Inflammatory macrophage (primary cell): ENCODE results near the gene SYNC.
A peak's percentile ranks its signal among the peaks of the same experiment; 100 is the strongest.
"Not testable (repeated sequence)": the region's sequence is repeated elsewhere in the genome, so short reads cannot be mapped to it uniquely, and the experiment has no call there.

ENCODE experiments used
- DNase-seq, 2 donors: peaks; one replicate each; pipeline ENCODE4 v3.0.0-alpha.2; 2020 to 2022

SYNC gene

DNA sequence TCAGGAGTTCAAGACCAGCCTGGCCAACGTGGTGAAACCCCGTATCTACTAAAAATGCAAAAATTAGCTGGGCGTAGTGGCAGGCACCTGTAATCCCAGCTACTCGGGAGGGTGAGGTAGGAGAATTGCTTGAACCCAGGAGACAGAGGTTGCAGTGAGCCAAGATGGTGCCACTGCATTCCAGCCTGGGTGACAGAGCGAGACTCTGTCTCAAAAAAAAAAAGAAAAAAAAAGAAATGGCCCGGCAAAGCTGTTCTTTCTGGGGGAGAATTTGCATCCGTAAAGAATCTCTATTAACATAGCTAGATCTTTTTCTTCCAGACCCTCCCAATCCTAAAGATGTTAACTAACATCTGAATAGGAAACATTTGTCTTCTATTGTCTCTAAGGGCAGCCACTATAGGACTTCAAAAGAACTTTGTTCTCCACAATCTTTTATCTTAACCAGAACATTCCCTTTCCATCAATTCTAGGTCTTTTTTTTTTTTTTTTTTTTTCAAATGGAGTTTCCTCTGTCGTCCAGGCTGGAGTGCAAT, 60.2 kb downstream of the SYNC start:
- DNase-seq = not testable (repeated sequence)

DNA sequence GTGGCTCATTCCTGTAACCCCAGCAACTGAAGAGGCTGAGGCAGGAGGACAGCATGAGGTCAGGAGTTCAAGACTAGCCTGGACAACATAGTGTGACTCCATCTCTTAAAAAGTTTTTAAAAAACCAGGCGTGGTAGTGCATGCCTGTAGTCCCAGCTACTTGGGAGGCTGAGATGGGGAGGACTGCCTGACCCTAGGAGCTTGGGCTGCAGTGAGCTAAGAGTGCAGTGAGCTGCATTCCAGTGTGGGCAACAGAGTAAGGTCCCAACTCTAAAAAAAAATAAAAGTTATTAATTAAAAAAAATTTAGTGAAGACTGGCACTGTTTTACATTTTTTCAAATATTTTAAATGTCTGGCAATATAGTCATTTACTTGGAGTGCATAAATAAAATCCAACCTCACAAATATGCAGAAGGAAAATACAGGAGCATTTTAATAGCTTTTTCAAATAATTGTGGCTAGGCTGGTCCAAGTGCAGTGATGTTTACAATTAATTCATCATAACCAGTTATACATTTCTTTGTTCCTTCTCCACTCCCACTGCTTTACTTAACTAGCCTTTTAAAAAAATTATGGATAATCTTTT, 63.0 kb downstream of the SYNC start:
- no peak for DNase-seq

DNA sequence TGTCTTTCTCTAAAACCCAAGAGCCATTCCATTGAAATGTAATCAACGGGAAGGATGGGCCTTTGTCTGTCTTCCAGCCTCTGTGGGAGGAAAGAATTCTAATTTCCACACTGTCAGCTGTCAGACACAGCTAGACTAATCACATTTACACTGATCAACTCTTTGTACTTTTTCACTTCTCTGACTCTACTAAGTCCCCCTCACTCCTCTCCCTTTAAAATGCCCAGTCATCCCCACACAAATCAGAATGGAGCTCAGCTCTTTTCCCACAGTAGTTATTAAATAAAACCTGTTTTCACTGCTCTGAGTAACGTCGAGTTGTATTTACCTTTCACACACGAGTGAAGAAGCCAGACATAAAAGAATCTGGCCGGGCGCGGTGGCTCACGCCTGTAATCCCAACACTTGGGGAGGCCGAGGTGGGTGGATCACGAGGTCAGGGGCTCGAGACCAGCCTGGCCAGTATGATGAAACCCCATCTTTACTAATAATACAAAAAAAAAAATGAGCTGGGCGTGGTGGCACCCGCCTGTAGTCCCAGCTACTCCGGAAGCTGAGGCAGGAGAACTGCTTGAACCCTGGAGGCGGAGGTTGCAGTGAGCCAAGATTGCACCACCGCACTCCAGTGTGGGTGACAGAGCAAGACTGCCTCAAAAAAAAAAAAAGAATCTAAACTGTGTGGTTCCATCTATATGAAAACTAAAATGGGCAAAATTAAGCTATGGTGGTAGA, 65.5 kb downstream of the SYNC start:
- DNase-seq = peak; percentile 86 to 92

DNA sequence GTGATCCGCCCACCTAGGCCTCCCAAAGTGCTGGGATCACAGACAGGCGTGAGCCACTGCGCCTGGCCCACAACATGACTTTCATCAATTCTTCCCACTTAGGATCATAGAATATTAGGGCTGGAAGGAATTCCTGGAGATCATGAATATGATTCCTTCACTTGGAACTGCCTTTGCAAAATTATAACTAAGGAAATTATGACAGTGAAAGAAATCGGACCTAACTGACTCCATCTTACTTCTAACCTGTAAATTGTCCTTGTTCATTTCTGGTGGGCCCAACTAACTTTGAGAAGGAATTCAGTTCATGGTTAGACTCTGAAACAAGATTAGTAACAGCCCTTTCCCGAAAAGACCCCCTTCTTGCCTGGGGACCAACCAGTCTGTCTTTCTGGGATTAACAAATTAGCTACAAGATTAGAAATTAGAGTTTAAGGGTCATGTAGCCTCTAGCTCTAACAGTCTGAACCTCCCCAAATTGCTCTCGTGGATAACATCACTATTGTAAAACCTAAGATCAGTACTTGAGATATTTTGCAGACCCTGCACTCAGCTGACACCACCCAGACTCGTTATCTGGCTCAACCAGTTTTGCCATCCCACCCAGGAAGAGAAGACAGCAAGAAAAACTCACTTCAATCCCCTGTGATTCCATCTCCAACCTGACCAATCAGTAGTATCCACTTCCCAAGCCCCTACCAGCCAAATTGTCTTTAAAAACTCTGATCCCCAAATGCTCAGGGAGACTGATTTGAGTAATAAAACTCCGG, 66.9 kb downstream of the SYNC start:
- DNase-seq = no peak

DNA sequence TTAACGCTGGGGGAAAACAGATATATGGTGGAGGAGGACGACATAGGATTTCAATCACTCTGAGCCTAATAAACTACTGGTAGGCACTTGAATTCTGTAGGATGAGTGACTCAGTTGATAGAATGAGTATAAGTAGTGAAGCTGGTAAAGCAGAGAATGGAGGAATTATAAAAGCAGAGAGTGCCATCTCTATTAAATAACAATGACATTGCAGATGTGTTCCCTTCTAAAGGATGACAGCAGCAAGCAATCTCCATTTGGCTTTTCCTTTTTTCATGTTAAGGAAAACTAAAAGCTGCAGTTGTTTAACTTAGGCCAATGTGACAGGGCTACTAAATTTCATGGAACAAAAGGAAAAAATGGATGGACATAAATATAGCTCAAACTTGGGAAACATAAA, 69.7 kb downstream of the SYNC start:
- no peak for DNase-seq

DNA sequence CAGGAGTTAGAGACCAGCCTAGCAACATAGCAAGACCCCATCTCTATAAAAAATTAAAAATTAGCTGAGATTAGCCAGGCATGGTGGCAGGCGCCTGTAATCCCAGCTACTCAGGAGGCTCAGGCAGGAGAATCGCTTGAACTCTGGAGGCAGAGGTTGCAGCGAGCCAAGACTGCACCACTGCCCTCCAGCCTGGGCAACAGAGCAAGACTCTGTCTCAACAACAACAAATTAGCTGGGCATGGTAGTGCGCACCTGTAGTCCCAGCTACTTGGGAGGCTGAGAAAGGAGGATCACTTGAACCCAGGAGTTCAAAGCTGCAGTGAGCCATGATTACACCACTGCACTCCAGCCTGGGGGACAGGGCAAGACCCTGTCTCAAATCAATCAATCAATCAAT, 72.4 kb downstream of the SYNC start:
- DNase-seq = not testable (repeated sequence)
